Transverse colon (tissue), 4 donors: ENCODE results near the gene NPHP3. TPM values are rescaled to one million over a fixed set of nuclear protein-coding genes. Genes with fewer than 3 reads are reported as not detected.

Experiments used
- DNase-seq: peaks from one replicate; pipeline ENCODE4 v3.0.0-alpha.2; 2019
- H3K27ac ChIP-seq, 4 donors: fragments of 200-600 bp; sonication (generic); 2 replicates each; pipeline ENCODE4 v1.5.1; 2016 to 2018; ENCODE audit warnings: inconsistent platforms in 4 of 4
- H3K27me3 ChIP-seq: fragments of 200-600 bp; sonication (generic); 2 replicates; pipeline ENCODE4 v1.5.1; 2017; ENCODE audit warnings: inconsistent platforms
- H3K36me3 ChIP-seq, 4 donors: fragments of 200-600 bp; sonication (generic); 2 replicates each; pipeline ENCODE4 v1.5.1; 2017 to 2019; ENCODE audit warnings: inconsistent platforms in 4 of 4
- H3K4me1 ChIP-seq, 4 donors: fragments of 200-600 bp; sonication (generic); 2 replicates each; pipeline ENCODE4 v1.5.1; 2017 to 2020; ENCODE audit warnings: inconsistent platforms in 4 of 4
- H3K4me3 ChIP-seq, 4 donors: fragments of 200-600 bp; sonication (generic); 1 replicate in 1 of 4; 2 replicates in 3 of 4; pipeline versions ENCODE4 v1.5.1 to v1.6.1; 2017 to 2019; ENCODE audit warnings: inconsistent platforms in 4 of 4
- H3K9me3 ChIP-seq, 2 donors: fragments of 200-600 bp; sonication (generic); 2 replicates each; pipeline ENCODE4 v1.5.1; 2017 to 2019; ENCODE audit warnings: inconsistent platforms in 2 of 2
- EP300 ChIP-seq: sonication (generic); formaldehyde crosslinking; IDR thresholded peaks from one replicate; pipeline ENCODE4 v1.6.1; 2017; ENCODE audit warnings: antibody characterized with exemption, low read depth
- POLR2A ChIP-seq: fragments of 450-650 bp; IDR thresholded peaks from one replicate; pipeline ENCODE4 v1.6.1; 2016; ENCODE audit warnings: antibody characterized with exemption, mild to moderate bottlenecking, moderate library complexity
- POLR2AphosphoS5 ChIP-seq, 3 donors: sonication (generic); formaldehyde crosslinking; IDR thresholded peaks; one replicate each; pipeline ENCODE4 v1.6.1; 2016; ENCODE audit warnings: antibody characterized with exemption in 3 of 3
- WGBS, 2 donors: methylation state at CpG; one replicate each; pipeline ENCODE4 v1.1.5; 2018; ENCODE audit warnings: low coverage in 1 of 2; 5-methylcytosine and 5-hydroxymethylcytosine counted together
- in situ Hi-C, 4 donors: fragments of 200-750 bp; cut with MboI; loops; one replicate each; pipeline versions ENCODE4 v1.15.0 to v1.15.1; 2017; ENCODE audit warnings: low sequenced_read_pairs in 3 of 4, low pct_ligation_motif_present in 1 of 4, low pct_unique_long_range_greater_than_20kb in 1 of 4
- intact Hi-C: fragments of 100-400 bp; cut with DNase I; formaldehyde crosslinking; loops from one replicate; pipeline ENCODE4 v1.15.1; 2023; ENCODE audit warnings: low total_unique reads
- total RNA-seq, 4 donors: library from RNA; depleted of rRNA; stranded (reverse); fragments of >200 nt; gene quantifications; one replicate each; pipeline ENCODE4 v1.1.0, GENCODE V29; 2016
- TF ChIP-seq, protein P1 (sequence below), 5 experiments: fragments of 200-600 bp in 3 of 5; fragments of 450-650 bp in 2 of 5; sonication (generic) in 3 of 5; IDR thresholded peaks; 1 replicate in 2 of 5; 2 replicates in 3 of 5; pipeline ENCODE4 v1.5.1; 2016 to 2017; ENCODE audit warnings: antibody characterized with exemption in 5 of 5, inconsistent platforms in 3 of 5, mild to moderate bottlenecking in 2 of 5, moderate library complexity in 1 of 5

The NPHP3 gene
- total RNA-seq, 4 donors from 2014 or later = 40.1 to 83.0 (median 64.7) TPM

DNA sequence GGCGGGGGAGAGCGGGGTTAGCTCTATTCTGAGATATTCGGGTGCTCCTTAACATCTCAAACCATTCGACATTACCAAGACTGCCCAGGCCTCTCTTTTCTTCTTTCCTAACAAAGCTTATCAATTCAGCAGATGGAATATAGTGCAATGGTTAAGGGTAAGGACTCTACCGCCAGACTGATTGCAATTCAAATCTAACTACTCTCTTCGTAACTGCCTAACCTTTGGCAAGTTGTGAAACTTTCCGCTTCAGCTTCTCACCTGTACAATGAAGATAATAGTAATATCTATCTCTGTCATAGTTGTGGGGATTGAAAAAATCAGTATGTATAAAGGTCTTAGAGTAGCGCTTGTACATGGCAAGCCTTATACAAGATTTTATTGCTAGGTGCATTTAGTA is 61.1 kb downstream of the NPHP3 start:
- 11 to 17% methylated on average over 5 to 8 of the region's 8 CpGs for WGBS, 2 donors
- in situ Hi-C loops = no loop called here
- Histone ChIP-seq H3K4me1 (peaks cover 12 to 38% (median 29%) of the 10 kb centered on the region in 4 donors), H3K27ac (peak overlapping the region; percentile 90 to 96 (median 94)), H3K27me3 (no peaks in the 10 kb centered on the region), H3K36me3 (no peaks in the 10 kb centered on the region), H3K9me3 (no peaks in the 10 kb centered on the region), H3K4me3 (peak overlapping the region; percentile 66 to 97 (median 80))
- no peak for DNase-seq
- intact Hi-C loops = no loop called here
- TF ChIP-seq, protein P1, sequence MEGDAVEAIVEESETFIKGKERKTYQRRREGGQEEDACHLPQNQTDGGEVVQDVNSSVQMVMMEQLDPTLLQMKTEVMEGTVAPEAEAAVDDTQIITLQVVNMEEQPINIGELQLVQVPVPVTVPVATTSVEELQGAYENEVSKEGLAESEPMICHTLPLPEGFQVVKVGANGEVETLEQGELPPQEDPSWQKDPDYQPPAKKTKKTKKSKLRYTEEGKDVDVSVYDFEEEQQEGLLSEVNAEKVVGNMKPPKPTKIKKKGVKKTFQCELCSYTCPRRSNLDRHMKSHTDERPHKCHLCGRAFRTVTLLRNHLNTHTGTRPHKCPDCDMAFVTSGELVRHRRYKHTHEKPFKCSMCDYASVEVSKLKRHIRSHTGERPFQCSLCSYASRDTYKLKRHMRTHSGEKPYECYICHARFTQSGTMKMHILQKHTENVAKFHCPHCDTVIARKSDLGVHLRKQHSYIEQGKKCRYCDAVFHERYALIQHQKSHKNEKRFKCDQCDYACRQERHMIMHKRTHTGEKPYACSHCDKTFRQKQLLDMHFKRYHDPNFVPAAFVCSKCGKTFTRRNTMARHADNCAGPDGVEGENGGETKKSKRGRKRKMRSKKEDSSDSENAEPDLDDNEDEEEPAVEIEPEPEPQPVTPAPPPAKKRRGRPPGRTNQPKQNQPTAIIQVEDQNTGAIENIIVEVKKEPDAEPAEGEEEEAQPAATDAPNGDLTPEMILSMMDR (IDR thresholded peaks at IDR 0.05) = no peak
- peak in 1 of 3 donors; percentile 23 for TF ChIP-seq POLR2AphosphoS5 (IDR thresholded peaks at IDR 0.05)

DNA sequence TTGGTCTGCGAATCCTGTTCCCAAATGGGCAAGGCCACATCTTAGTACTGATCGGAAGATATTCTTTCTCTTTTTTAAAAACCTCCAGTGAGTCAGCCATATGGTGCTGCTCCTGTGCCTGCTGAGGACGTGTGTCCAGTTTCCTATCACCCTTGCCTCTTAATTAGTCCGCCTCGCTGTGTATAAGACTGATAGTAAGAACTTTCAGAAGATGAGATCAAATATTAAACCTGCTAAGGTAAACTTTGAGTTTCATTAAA is 61.5 kb downstream of the NPHP3 start:
- WGBS, 2 donors = 0 to 1% methylated on average over 3 to 5 of the region's 5 CpGs
- Histone ChIP-seq H3K4me1 (peaks cover 12 to 38% (median 29%) of the 10 kb centered on the region in 4 donors), H3K27me3 (no peaks in the 10 kb centered on the region), H3K9me3 (no peaks in the 10 kb centered on the region), H3K36me3 (no peaks in the 10 kb centered on the region), H3K27ac (peak overlapping the region; percentile 90 to 96 (median 94)), H3K4me3 (peak overlapping the region; percentile 66 to 97 (median 80))
- no peak for TF ChIP-seq POLR2AphosphoS5 (IDR thresholded peaks at IDR 0.05)
- TF ChIP-seq POLR2A = no peak
- TF ChIP-seq EP300 = no peak
- TF ChIP-seq, protein P1 (IDR thresholded peaks at IDR 0.05) = no peak
- in situ Hi-C loops = no loop called here
- intact Hi-C loops = no loop called here
- DNase-seq = no peak

DNA sequence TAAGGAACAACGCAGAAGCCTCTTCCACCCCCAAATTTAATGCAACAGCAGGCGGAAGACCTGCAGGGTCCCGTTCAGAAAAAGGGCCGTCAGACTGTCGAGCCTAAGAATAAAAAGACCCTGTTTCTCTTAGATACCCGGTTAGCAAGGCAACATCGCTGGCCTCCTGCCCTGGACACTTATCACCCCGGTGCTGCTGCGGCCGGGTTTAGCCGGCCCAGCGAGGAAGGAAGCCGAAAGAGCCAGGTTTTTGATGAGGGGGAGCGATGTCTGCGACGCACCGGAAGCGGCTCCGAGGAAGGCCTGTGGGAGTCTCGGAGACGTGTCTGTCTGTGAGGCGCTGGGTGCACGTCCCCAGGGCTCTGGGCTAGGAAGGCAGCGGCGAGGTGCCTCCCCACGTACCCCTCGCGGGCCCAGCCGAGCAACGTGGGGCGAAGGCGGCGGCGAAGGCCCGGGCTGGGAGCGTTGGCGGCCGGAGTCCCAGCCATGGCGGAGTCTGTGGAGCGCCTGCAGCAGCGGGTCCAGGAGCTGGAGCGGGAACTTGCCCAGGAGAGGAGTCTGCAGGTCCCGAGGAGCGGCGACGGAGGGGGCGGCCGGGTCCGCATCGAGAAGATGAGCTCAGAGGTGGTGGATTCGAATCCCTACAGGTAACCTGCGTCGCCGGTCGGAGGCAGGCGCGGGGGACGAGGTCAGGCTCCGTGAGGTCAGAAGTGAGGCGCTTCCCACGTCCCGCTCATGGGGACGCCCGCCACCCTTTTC is 62.0 kb downstream of the NPHP3 start, which contains the start of gene UBA5:
UBA5 (plus strand) TSS at position 278 of the 759 bp plus-strand sequence; CDS start at position 487, 209 bp downstream.
- in situ Hi-C loops (no loop called here), intact Hi-C loops (no loop called here)
- DNase-seq = peak; percentile 73
- H3K9me3 ChIP-seq = no peaks in the 10 kb centered on the region
- 0% methylated on average over 45 of the region's 64 CpGs; no CpG with 5 or more reads in 1 of the 2 donors for WGBS, 2 donors
- no peaks in the 10 kb centered on the region for H3K27me3 ChIP-seq
- H3K4me3 ChIP-seq = peak within 1 kb of the TSS; percentile 66 to 97 (median 80)
- peaks cover 12 to 38% (median 29%) of the 10 kb centered on the region in 4 donors for H3K4me1 ChIP-seq
- peak within 1 kb of the TSS; percentile 90 to 96 (median 94) for H3K27ac ChIP-seq
- no peak for TF ChIP-seq EP300
- peak; percentile 14 for TF ChIP-seq POLR2A
- peak in 2 of 3 donors; percentile 29 to 42 for TF ChIP-seq POLR2AphosphoS5 (IDR thresholded peaks at IDR 0.05)
- H3K36me3 ChIP-seq = no peaks in the 10 kb centered on the region

DNA sequence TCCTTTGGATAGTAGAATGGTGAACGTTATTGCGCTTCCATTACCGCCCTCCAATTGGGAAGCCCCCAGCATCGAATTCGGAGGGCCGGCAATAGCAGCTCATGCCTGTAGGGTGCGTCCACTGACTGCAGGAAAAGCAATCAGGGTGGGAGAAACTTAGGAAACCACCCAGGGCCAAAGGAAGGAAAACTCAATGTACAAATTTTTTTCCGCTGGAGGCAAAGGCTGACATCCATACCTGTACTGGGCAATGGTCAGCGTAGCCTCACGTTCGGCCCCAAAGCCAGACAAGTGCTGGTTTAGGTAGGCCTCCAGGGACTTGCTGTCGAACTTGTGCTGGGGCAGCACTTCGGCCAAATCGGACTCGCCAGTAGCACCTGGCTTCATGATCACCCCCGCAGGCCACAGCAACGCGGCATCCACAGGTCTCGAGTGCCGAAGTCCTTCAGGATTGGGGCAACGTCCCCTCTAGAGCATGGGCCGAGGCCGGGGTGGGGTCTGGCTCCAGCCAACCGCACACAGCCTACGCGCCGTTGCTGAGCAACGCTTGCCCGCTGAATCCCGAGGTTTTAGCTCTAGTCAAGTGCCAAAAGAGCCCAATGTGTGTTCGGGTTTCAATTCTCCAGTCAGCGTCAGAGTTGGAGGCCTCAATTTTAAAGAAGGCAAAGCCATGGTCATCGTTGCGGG is 62.7 kb downstream of the NPHP3 start, which contains the start of gene ACAD11:
ACAD11 (minus strand) TSS at position 445 of the 687 bp plus-strand sequence; CDS start at position 387, 58 bp downstream.
- peak within 1 kb of the TSS; percentile 66 to 97 (median 80) for H3K4me3 ChIP-seq
- intact Hi-C loops (no loop called here), in situ Hi-C loops (no loop called here)
- no peaks in the 10 kb centered on the region for H3K36me3 ChIP-seq
- peak; percentile 70 for DNase-seq
- peak within 1 kb of the TSS; percentile 90 to 96 (median 94) for H3K27ac ChIP-seq
- peaks cover 12 to 38% (median 29%) of the 10 kb centered on the region in 4 donors for H3K4me1 ChIP-seq
- 1% methylated on average over 33 of the region's 34 CpGs; no CpG with 5 or more reads in 1 of the 2 donors for WGBS, 2 donors
- H3K9me3 ChIP-seq = no peaks in the 10 kb centered on the region
- no peaks in the 10 kb centered on the region for H3K27me3 ChIP-seq
- TF ChIP-seq POLR2AphosphoS5 (IDR thresholded peaks at IDR 0.05) = peak in 2 of 3 donors; percentile 41 to 44
- TF ChIP-seq, protein P1 (IDR thresholded peaks at IDR 0.05) = peak; percentile 59 to 79 (median 65)
- TF ChIP-seq EP300 = no peak
